Measurements from ENCODE around the gene RAB40B.

Gene RAB40B

GRCh38 chr17:82662711-82663261, 35.7 kb downstream of the RAB40B start:
- TF ChIP-seq MAX (IDR thresholded peaks at IDR 0.05) (no peak), FOXM1 (IDR thresholded peaks at IDR 0.05; ENCODE audit: borderline replicate concordance, low read depth) (no peak), REST (IDR thresholded peaks at IDR 0.05; ENCODE audit: low read depth) (no peak), CREB1 (IDR thresholded peaks at IDR 0.05; ENCODE audit: low read depth) (no peak)

DNA sequence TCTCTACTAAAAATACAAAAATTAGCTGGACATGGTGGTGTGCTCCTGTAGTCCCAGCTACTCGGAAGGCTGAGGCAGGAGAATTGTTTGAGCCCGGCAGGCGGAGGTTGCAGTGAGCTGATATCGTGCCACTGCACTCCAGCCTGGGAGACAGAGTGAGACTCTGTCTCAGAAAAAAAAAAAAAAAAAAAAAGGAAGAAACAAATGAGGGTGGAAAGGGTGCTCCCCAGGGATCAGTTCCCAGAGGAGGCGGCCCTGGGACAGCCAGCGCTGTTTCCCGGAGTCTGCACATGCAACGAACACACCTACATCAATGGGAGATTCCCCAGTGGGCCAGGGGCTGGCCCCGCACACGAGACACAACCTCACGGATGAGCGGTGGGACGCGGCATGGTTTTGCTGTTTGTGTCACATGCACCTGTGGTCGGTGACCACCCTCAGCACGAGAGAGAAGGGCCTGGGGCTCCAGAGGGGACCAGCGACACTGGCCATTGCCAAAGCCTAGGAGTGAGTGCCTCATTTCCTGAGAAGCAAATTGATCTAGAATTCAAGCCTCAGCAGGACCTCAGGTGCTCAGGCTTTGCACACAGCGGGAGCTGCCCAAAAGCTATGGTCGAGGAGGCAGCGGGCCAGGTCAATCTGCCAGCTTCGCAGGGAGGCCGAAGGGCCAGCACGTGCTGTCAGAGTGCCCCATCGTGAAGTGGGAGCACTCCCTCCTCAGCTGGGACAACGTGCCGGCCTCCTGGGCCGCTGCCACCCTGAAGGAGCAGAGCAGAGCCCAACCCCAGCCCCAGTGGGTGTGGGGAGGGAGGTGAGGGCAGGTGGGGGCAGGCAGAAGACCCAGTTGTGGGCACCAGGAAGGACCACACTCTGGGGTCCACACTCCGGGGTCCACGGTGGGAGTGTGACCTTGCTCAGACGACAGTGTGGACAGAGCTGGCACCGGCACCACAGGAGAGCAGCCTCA, 36.5 kb downstream of the RAB40B start:
- TF ChIP-seq EGR1 (IDR thresholded peaks at IDR 0.05), result no peak
- TF ChIP-seq TEAD4 (IDR thresholded peaks at IDR 0.05), result no peak
- no peak for TF ChIP-seq REST (IDR thresholded peaks at IDR 0.05; ENCODE audit: low read depth)
- TF ChIP-seq TAF1 (IDR thresholded peaks at IDR 0.05; ENCODE audit: low read depth), result no peak
- no peak for TF ChIP-seq YY1 (IDR thresholded peaks at IDR 0.05; ENCODE audit: low read depth)
- TF ChIP-seq CREB1 (IDR thresholded peaks at IDR 0.05; ENCODE audit: low read depth), result no peak
- no peak for TF ChIP-seq EP300 (IDR thresholded peaks at IDR 0.05; ENCODE audit: borderline replicate concordance)
- no peak for TF ChIP-seq MAX (IDR thresholded peaks at IDR 0.05)
- no peak for TF ChIP-seq FOXM1 (IDR thresholded peaks at IDR 0.05; ENCODE audit: borderline replicate concordance, low read depth)

DNA sequence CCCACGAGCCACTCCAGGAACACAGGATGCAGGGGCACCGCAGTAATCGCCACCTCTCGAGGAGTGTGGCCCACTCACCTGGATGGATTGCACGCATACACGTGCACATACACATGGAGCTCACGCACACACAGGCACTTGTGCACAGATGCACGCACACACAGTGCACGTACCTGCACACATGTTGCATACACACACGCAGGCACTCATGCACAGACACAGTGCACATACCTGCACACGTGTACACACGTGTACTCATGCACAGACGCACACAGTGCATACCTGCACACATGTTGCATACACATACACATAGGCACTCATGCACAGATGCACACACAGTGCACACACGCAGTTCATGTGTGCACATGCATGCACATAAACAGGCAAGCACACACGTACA, 38.6 kb downstream of the RAB40B start:
- TF ChIP-seq CREB1 (IDR thresholded peaks at IDR 0.05; ENCODE audit: low read depth), result no peak
- no peak for TF ChIP-seq MAX (IDR thresholded peaks at IDR 0.05)
- TF ChIP-seq RAD21 (IDR thresholded peaks at IDR 0.05; ENCODE audit: low read depth), result no peak
- no peak for TF ChIP-seq FOXM1 (IDR thresholded peaks at IDR 0.05; ENCODE audit: borderline replicate concordance, low read depth)
- no peak for TF ChIP-seq EP300 (IDR thresholded peaks at IDR 0.05; ENCODE audit: borderline replicate concordance)
- no peak for TF ChIP-seq REST (IDR thresholded peaks at IDR 0.05; ENCODE audit: low read depth)

DNA sequence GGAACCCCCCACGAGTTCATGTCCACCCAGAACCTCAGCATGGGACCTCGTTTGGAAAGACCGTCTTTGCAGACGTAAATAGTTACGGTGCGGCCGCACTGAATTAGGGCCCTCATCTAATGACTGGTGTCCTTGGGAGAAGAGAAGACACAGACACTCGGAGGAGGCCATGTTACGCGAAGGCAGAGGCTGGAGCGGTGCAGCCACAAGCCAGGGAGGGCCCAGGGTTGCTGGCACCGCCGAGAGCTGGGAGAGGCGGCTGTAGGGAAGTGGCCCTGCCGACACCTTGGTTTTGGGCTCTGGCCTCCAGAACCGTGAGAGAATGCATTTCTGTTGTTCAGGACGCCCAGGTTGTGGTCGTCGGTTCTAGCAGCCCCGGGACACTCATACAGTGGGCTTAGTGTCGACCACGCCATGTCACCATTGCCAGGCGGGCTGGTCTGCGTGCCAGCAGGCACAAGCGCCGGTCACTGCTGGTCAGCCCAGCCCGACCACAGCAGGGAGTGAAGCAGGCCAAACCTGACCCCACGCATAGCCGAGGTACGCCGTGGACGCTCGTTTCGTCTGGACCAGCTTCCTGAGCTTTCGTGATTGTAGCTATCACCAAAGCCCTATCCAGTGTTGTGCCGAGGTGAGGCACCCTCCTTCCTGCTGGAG, 39.6 kb downstream of the RAB40B start:
- no peak for TF ChIP-seq FOXM1 (IDR thresholded peaks at IDR 0.05; ENCODE audit: borderline replicate concordance, low read depth)
- no peak for TF ChIP-seq USF1 (IDR thresholded peaks at IDR 0.05)
- TF ChIP-seq MAX (IDR thresholded peaks at IDR 0.05), result no peak
- no peak for TF ChIP-seq YY1 (IDR thresholded peaks at IDR 0.05; ENCODE audit: low read depth)
- TF ChIP-seq CREB1 (IDR thresholded peaks at IDR 0.05; ENCODE audit: low read depth), result no peak
- TF ChIP-seq TCF12 (IDR thresholded peaks at IDR 0.05; ENCODE audit: low read depth), result no peak
- TF ChIP-seq TAF1 (IDR thresholded peaks at IDR 0.05; ENCODE audit: low read depth), result no peak
- TF ChIP-seq RAD21 (IDR thresholded peaks at IDR 0.05; ENCODE audit: low read depth), result no peak

Measured in Ishikawa (cell line).